NCI-H2171 (cell line): Measurements from ENCODE around the gene MVP.
A peak's percentile ranks its signal among the peaks of the same experiment; 100 is the strongest.
"Not testable (repeated sequence)": the region's sequence is repeated elsewhere in the genome, so short reads cannot be mapped to it uniquely, and the experiment has no call there.

Experiments used
- DNase-seq: peaks from one replicate; lab custom pipeline; 2025; lab: John Stamatoyannopoulos, UW

The MVP gene

DNA sequence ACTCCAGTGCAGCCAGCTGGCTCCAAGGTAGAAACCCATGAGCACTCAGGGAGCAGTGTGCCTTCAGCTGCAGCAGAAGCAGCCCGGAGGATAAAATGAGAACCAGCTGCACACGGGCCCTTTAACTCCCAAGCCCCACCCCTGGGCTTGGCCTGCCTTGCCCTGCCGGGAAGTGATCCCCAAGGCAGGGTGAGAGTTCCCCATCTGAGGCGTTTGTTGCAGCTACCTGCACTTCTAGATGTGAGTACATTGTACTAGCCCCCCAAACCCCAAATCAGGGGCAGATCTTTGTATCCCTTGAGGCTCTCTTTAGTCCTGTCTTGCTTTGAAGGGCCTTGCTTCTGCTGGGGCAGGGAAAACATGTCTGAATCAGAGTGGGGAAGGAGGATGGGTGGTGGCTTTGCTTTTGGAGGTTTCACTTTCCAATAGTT, at the start of gene MVP:
Gene MVP, plus strand, starts transcription at position 192 of the 431 bp plus-strand sequence. CDS start 10,088 bp downstream, outside the sequence.
- peak; percentile 81 for DNase-seq

DNA sequence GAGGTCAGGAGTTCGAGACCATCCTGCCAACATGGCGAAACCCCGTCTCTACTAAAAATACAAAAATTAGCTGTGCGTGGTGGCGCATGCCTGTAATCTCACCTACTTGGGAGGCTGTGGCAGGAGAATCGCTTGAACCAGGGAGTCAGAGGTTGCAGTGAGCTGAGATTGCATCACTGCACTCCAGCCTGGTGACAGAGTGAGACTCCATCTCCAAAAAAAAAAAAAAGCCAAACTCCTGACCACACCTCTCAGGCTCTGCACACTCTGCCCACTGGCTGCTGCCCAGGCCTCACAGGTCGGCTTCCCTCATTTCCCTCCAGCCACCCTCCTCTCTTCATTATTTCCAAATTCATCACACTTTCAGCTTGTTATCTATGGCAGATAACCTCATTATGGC, 47.9 kb upstream of the MVP start:
- DNase-seq: not testable (repeated sequence)

DNA sequence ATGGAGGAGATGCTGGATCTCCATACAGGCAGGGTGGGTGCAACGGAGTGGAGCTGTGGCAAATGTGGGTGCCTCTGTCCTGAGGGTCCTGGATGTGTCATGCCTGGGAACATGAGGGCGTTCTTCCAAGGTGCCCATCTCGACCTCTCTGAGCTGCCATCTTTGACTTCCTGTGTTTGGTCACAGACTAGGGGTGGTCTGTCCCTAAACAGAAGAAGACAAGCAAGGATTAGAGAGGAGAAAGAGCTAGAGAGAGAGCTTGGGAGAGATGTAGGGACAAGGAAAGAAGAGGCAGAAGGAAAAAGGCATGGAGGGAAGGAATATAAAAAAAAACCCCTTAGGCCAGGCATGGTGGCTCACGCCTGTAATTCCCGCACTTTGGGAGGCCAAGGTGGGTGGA, 45.5 kb upstream of the MVP start:
- no peak for DNase-seq

DNA sequence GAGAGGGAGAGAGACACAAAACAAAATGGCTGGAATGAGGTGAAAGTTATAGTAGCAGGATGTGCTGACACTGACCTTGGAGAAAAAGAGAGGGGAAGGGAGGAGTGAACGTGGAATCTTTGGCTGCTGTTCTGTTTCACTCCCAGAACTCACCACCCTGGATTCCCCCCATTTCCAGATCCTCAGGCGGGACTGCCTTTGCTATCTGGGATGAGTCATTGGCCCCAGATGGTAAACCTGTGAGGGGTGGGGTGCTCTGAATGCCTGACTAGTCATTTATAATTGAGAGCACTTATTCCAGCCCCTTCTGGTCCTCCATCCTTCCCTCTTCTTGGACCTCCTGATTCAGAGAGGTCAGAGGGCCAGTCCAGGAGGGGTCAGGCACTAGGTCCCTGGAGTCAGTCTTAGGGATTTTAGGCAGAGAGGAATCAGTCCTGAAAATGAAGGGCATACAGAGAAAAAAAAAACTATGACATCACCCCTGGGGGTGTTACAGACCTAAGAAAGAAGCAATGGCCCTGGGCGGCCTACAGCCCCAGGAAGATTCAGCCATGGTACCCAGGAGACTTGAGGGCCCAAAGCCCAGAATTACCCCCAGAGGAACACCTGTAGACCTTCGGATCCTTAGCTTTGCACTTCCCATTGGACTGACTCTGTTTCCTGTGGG, 44.4 kb upstream of the MVP start:
- peak; percentile 54 for DNase-seq

DNA sequence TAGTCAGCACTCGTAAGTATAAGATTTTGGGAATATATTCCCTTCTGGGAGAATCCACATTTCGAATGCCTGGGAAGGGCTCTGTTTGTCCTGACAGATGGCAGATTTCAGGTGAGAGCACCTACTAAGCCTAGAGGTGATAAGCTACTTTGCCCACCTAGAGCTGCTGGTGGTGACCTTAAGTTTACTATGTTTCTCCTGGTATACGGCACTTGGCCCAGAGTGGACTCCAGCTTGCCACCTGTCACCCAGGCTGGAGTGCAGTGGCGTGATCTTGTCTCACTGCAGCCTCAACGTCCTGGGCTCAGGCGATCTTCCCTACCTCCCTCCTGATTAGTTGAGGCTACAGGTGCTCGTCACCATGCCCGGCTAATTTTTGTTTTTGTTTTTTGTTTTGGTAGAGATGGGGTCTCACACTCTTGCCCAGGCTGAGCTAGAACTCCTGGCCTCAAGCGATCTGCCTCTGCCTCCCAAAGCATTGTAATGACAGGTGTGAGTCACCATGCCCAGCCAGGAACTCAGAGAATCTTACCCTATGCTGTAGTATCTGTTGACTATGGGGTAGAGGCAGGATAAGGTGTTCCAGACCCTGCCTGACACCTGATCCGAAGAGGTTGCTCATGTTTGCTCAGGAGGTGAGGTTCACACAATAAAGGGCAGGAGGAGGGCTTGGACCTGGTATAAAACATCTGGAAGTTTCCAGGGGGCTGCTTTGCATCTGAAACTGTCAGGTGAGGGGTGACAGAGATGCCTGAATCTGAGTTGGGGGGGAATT, 42.5 kb upstream of the MVP start, which contains the start of gene ZG16:
Gene ZG16, plus strand, starts transcription at position 681 of the 775 bp plus-strand sequence. CDS start 1,011 bp downstream, outside the sequence.
- DNase-seq: no peak

DNA sequence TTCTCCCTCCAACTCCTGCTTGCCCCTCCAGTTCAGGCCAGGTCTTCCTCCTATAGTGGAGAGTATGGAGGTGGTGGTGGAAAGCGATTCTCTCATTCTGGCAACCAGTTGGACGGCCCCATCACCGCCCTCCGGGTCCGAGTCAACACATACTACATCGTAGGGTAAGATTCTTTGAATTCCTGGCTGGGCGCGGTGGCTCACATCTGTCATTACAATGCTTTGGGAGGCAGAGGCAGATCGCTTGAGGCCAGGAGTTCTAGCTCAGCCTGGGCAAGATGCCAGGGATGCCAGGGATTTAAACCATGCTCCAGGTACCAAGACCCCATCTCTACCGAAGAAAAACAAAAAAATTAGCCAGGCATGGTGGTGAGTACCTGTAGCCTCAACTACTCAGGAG, 40.8 kb upstream of the MVP start:
- DNase-seq: no peak

DNA sequence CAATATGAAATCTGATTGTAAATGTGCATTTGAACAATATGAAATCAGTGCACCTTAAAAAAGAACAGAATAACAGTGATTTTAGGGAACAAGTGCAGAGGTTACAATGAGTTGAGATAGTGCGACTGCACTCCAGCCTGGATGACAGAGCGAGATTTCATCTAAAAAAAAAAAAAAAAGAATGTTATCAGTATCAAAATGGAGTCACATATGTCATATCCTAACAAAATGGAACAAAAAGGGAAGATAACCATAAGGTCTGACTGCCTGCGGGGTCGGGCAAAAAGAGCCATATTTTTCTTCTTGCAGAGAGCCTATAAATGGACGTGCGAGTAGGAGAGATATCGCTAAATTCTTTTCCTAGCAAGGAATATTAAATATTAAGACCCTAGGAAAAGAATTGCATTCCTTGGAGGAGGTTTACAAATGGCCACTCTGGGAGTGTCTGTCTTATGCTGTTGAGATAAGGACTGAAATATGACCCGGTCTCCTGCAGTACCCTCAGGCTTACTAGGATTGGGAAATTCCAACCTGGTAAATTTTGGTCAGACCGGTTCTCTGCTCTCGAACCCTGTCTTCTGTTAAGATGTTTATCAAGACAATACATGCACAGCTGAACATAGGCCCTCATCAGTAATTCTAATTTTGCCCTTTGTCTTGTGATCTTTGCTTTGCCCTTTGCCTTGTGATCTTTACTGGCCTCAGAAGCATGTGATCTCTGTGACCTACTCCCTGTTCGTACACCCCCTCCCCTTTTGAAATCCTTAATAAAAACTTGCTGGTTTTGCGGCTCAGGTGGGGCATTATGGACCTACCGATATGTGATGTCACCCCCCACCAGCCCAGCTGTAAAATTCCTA, 36.9 kb upstream of the MVP start:
- not testable (repeated sequence) for DNase-seq

DNA sequence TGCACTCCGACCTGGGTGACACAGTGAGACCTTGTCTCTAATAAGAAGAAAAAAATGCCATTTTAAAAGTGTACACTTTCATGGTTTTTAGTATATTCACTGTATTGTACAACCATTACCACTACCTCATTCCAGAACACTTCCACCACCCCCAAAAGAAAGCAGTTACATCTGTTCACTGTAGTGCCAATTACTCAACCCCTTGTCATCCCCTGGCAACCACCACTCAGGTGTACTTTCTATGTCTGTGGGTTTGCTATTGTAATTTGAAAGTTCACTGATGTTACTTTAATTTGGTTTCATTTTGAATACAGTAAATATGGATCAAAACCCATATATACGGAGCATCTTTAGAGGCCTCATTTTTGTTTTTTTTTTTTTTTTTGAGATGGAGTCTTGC, 36.1 kb upstream of the MVP start:
- no peak for DNase-seq

DNA sequence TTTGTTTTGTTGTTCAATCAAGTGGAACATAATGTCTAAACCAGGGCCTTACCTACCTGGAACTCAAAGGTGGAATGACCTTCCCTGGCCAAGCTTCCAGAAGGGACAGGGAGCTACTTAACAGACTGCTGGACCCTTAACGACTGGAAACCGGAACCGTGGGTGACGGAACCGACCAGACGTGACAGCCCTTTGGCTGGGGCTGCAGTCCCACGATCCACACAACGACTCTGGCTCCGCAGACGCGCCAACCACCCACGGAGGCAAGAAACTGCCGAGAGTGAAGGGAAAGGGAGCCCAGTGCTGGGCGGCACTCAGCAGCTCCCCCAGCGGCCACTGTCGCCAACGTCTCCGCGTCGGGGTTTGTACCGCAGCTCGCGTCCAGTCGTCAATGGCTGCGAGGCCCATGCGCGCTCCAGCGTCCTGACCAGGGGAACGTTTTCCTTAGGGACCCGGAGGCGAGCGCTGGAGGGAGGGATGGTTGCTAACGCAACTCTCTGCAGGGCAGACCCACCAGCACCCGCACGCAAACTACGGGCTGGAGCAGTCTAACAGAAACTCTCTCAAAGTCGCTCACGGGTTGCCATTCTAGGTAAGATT, 35.3 kb upstream of the MVP start:
- no peak for DNase-seq

DNA sequence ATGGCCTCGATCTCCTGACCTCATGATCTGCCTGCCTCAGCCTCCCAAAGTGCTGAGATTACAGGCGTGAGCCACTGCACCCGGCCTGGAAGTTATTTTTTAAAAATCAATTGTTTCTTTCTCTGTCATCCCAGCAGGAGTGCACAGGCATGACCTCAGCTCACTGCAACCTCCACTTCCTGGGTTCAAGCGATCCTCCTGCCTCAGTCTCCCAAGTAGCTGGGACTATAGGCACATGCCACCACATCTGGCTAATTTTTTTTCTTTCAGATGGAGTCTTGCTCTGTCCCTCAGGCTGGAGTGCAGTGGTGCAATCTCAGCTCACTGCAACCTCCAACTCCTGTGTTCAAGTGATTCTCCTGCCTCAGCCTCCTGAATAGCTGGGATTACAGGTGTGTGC, 33.1 kb upstream of the MVP start:
- not testable (repeated sequence) for DNase-seq

DNA sequence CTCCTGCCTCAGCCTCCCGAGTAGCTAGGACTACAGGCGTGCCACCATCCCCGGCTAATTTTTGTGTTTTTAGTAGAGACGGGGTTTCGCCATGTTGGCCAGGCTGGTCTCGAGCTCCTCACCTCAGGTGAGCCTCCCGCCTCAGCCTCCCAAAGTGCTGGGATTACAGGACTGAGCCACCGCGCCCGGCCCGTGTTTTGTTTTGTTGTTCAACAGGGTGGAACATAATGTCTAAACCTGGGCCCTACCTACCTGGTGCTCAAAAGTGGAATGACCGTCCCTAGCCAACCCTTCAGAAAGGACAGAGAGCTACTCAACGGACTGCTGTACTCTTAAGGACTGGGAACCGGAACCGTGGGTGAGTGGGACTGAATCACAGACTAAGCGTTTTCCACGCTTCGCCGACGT, 30.5 kb upstream of the MVP start:
- no peak for DNase-seq

DNA sequence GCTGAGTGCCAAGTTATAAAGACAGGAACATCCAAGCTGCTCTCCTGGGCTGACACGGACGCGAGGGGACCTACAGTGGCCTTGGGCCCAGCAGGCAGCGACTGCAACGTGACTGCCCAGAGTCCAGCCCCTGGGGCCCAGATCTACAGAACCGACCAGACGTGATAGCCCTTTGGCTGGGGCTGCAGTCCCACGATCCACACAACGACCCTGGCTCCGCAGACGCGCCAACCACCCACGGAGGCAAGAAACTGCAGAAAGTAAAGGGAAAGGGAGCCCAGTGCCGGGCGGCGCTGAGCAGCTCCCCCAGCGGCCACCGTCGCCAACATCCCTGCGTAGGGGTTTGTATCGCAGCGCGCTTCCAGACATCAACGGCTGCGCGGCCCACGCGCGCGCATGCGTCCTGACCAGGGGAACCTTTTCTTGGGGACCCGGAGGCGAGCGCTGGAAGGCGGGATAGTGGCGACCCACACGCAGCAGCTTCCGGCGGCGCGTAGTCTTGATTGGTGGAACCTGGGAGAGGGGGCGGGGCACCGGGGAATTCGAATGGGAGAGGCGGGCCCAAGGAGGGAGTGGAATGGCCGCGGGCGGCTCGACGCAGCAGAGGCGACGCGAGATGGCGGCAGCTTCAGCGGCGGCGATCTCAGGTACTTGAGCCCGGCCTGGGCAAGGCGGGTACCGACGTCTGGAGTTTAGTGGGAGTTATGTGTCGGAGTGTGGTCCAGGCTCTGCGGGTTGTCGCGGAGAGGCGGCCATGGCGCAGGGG, 29.9 kb upstream of the MVP start, which contains the start of gene KIF22:
Gene KIF22, plus strand, starts transcription at position 569 of the 766 bp plus-strand sequence. Its CDS starts 9 bp downstream, at position 578.
- peak; percentile 98 for DNase-seq

DNA sequence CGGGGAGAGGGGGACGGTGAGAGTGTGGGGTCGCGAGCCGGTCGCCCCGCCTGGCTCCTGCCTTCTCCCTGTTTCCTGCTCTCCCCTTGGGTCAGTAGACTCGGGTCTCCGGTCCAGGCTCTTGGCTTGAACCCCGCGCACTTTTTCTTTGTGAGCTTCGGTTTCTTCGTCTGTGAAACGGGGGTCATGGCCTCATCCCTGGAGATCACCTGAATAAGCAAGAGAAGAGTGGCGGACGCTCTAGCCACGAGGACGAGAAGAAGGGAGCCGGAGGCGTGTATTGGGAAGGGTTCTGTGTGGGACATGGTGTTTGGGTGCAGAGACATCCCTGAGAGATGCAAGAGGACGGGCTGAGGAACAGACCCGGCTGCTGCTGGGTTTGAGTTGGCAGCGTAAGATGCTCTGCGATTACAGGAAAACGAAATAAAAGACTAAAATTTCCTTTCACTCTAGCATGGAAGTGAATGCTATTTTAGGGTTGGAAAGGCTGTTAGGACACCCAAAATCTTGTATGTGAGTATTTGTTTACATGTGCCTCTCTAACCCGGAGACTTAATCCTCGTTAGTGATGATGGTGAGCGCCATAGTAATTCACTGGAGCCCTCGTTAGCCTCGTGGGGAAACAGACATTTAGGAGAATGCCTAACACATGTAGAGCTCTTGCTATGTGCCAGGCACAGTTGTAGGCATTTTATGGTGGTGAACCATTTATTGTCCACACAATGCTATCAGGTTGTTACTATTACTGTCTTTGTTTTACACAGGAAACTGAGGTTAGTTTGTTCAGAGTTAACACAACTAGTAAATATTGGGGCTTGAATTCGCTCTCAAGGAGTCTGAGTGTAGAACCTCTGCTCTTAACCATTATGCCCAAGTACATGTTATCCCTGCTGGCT, 29.1 kb upstream of the MVP start:
- DNase-seq: no peak

DNA sequence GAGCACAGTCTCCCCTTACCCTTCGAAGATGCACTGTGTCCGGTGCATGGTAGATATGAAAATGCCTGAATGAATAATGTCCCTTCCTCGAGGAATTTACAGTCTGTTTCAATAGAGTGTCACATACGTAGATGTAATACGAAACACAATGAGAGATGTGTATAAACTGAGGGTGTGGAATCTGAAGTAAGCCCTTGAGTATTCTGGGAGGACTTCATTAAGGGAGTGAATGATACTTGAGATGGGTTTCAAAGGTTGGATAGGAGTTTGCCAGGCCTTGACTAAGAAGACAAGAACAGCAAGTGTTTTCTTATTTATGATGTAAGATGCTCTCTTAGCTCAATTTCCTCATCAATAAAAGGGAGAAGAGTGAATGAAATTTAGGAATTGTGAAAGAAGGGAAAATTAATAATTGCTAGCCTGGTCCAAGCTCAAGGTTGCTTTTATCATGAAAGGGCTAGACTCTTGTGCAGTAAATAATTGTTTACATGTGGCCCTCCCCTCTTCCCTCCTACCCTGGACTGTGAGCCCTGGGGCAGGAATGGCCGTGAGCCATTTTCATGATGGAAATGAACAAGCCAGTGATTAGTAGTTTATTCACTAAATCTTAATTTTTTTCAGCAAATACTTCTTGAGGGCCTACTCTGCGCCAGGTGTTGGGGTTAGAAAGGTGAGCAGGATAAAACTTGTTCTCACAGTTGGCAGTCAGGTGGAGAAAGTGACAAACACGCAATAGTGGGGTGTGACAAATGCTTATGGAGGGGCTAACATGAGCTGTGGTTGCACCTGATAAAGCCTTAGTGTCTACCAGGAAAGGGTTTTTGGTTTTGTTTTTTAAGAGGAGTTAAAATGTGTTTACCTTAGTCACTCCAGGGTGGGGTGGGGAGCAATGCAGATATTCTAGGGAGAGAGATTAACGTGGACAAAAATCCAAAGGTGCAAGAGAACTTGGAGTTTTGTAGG, 28.1 kb upstream of the MVP start:
- DNase-seq: no peak

DNA sequence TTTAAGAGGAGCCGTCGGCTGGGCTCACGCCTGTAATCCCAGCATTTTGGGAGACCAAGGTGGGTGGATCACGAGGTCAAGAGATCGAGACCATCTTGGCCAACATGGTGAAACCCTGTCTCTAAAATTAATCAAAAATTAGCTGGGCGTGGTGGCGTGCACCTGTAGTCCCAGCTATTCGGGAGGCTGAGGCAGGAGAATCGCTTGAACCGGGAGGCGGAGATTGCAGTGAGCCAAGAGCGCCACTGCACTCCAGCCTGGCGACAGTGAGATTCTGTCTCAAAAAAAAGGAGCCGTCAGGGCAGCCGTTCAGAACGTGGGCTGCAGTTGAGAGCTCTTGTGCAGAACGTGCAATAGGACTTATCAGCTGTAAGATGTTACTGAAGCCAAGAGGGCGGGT, 27.1 kb upstream of the MVP start:
- not testable (repeated sequence) for DNase-seq

DNA sequence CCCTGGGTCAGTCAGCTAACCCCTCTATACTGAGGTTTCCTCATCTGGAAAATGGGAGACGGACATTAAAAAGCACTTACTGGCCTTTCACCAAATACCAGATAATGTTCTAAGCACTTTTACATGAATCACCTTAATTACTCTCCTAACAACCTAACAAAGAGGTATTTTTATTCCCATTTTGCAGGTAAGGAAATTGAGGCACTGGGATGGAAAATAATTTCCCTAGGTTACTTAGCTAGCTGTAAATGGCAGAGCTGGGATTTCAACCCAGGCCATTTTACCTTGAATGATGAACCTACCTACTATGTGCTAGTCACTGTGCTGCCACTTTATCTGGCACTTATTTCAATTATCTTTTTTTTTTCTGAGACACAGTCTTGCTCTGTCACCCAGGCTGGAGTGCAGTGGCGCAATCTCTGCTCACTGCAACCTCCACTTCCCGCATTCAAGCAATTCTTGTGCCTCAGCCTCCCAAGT, 26.0 kb upstream of the MVP start:
- DNase-seq: no peak

DNA sequence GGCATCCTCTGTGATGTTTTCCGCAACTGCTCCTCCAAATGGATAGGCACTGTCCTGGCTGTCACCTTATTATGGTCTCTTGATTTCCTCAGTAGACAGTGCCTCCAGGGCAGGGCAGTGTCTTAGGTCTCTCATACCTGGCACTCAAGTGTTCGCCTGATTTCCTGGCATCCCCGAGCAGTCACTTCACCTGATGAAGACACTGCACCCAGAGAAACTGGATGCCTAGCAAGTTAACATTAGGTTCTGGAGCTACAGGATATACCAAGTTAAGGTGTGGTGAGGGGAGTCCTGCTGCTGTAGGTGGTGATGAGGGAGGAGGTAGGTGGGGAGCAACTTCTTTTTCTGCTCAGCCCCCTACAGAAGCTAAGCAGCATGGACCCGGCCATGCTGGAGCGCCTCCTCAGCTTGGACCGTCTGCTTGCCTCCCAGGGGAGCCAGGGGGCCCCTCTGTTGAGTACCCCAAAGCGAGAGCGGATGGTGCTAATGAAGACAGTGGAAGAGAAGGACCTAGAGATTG, 17.8 kb upstream of the MVP start:
- no peak for DNase-seq

DNA sequence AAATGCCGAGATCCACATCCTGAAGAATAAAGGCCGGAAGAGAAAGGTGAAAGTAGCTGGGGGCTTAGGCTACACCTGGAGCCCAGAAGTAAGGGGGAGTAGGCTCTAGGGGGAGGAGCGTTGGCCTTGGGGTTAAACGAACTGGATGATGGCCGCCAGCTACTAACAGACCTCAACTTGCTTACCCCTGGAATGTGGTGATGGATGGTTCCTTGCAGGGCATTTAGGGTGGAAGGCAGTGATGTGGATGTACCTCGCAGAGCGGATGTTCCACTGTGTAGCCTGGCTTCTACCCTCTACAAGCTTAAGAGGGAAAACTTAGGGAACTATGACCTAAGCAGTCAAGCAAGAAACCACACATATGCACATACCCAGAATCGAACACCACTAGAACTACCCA, 16.2 kb upstream of the MVP start:
- DNase-seq: no peak
